Liver (tissue), 9 donors: ENCODE measurements around the gene SEC31B. TPM values are rescaled to one million over a fixed set of nuclear protein-coding genes. Genes with fewer than 3 reads are reported as not detected.

Experiments
- DNase-seq: peaks from one replicate; pipeline ENCODE4 v3.0.0-alpha.2; 2017; ENCODE audit warnings: low spot score
- H3K27ac ChIP-seq, 2 donors: one replicate each; pipeline ENCODE4 v1.7.0; 2013; ENCODE audit warnings: inconsistent platforms in 2 of 2, low read length in 2 of 2, control low read depth in 1 of 2, low read depth in 1 of 2, mild to moderate bottlenecking in 1 of 2
- H3K27me3 ChIP-seq, 4 donors: one replicate each; pipeline versions ENCODE4 v1.6.1 to v1.7.0; 2013; ENCODE audit warnings: low read length in 3 of 4, inconsistent platforms in 1 of 4, mild to moderate bottlenecking in 1 of 4, moderate library complexity in 1 of 4; ENCODE audit not compliant: control insufficient read depth in 4 of 4, insufficient read depth in 4 of 4
- H3K36me3 ChIP-seq, 4 donors: one replicate each; pipeline versions ENCODE4 v1.6.1 to v1.7.0; 2013; ENCODE audit warnings: low read length in 3 of 4, mild to moderate bottlenecking in 3 of 4, low read depth in 1 of 4, moderate library complexity in 1 of 4; ENCODE audit not compliant: control insufficient read depth in 4 of 4, insufficient read depth in 3 of 4
- H3K4me1 ChIP-seq, 4 donors: one replicate each; pipeline versions ENCODE4 v1.6.1 to v1.7.0; 2013; ENCODE audit warnings: low read length in 3 of 4, mild to moderate bottlenecking in 3 of 4, moderate library complexity in 1 of 4; ENCODE audit not compliant: control insufficient read depth in 4 of 4, insufficient read depth in 4 of 4
- H3K4me3 ChIP-seq, 3 donors: one replicate each; pipeline versions ENCODE4 v1.6.1 to v1.7.0; 2013; ENCODE audit warnings: low read length in 3 of 3, control low read depth in 1 of 3, low read depth in 1 of 3, mild to moderate bottlenecking in 1 of 3
- H3K9ac ChIP-seq, 2 donors: one replicate each; pipeline ENCODE4 v1.7.0; 2013; ENCODE audit warnings: low read length in 2 of 2, mild to moderate bottlenecking in 2 of 2, moderate library complexity in 2 of 2, control low read depth in 1 of 2, low read depth in 1 of 2
- H3K9me3 ChIP-seq, 4 donors: one replicate each; pipeline versions ENCODE4 v1.6.1 to v1.7.0; 2013; ENCODE audit warnings: low read length in 3 of 4; ENCODE audit not compliant: control insufficient read depth in 4 of 4
- CTCF ChIP-seq: fragments of 150-350 bp; IDR thresholded peaks from 2 replicates; pipeline ENCODE4 v1.5.1; 2017; ENCODE audit warnings: improper control_type of control experiment, low read depth, low read length; ENCODE audit not compliant: missing input control
- EGR1 ChIP-seq, 2 donors: IDR thresholded peaks; 2 replicates each; pipeline ENCODE4 v1.6.1; 2016 to 2018; ENCODE audit warnings: antibody characterized with exemption in 2 of 2, low read depth in 2 of 2
- FOXA1 ChIP-seq: IDR thresholded peaks from 2 replicates; pipeline ENCODE4 v1.6.1; 2016; ENCODE audit warnings: antibody characterized with exemption
- FOXA2 ChIP-seq: IDR thresholded peaks from 2 replicates; pipeline ENCODE4 v1.6.1; 2016; ENCODE audit warnings: antibody characterized with exemption
- GABPA ChIP-seq, 2 donors: IDR thresholded peaks in 1 of 2; conservative IDR thresholded peaks in 1 of 2; 2 replicates each; pipeline ENCODE4 v1.6.1; 2016; ENCODE audit warnings: antibody characterized with exemption in 2 of 2, mild to moderate bottlenecking in 1 of 2, moderate library complexity in 1 of 2
- HNF4A ChIP-seq, 2 donors: conservative IDR thresholded peaks; 2 replicates each; pipeline ENCODE4 v1.6.1; 2016; ENCODE audit warnings: antibody characterized with exemption in 2 of 2, mild to moderate bottlenecking in 2 of 2
- HNF4G ChIP-seq: IDR thresholded peaks from 2 replicates; pipeline ENCODE4 v1.6.1; 2016; ENCODE audit warnings: antibody characterized with exemption
- JUND ChIP-seq, 2 donors: IDR thresholded peaks; 2 replicates each; pipeline ENCODE4 v1.6.1; 2016; ENCODE audit warnings: antibody characterized with exemption in 2 of 2
- NR2F2 ChIP-seq: IDR thresholded peaks from 2 replicates; pipeline ENCODE4 v1.6.1; 2016; ENCODE audit warnings: antibody characterized with exemption
- RAD21 ChIP-seq, 2 donors: IDR thresholded peaks; 2 replicates each; pipeline ENCODE4 v1.6.1; 2016; ENCODE audit warnings: antibody characterized with exemption in 2 of 2, mild to moderate bottlenecking in 2 of 2
- REST ChIP-seq: IDR thresholded peaks from 2 replicates; pipeline ENCODE4 v1.6.1; 2016; ENCODE audit warnings: antibody characterized with exemption, mild to moderate bottlenecking
- RXRA ChIP-seq, 2 donors: IDR thresholded peaks; 2 replicates each; pipeline ENCODE4 v1.6.1; 2017 to 2018; ENCODE audit warnings: antibody characterized with exemption in 2 of 2, mild to moderate bottlenecking in 1 of 2
- SP1 ChIP-seq: IDR thresholded peaks from 2 replicates; pipeline ENCODE4 v1.6.1; 2018; ENCODE audit warnings: antibody characterized with exemption, mild to moderate bottlenecking
- TAF1 ChIP-seq: conservative IDR thresholded peaks from 2 replicates; pipeline ENCODE4 v1.6.1; 2016; ENCODE audit warnings: antibody characterized with exemption, mild to moderate bottlenecking
- YY1 ChIP-seq: IDR thresholded peaks from 2 replicates; pipeline ENCODE4 v1.6.1; 2016; ENCODE audit warnings: antibody characterized with exemption, mild to moderate bottlenecking
- WGBS: extraction: QIAGEN DNeasy Blood & Tissue Kit; methylation state at CpG from one replicate; pipeline ENCODE4 v1.1.7; 2013; 5-methylcytosine and 5-hydroxymethylcytosine counted together
- polyA plus RNA-seq, 2 donors: library from polyadenylated mRNA; stranded (reverse) in 1 of 2; unstranded in 1 of 2; fragments of 200-250 nt in 1 of 2; fragments of >200 nt in 1 of 2; fragmentation: Nextera tagmentation in 1 of 2; extraction: Ambion mirVana in 1 of 2; gene quantifications; one replicate each; pipeline versions ENCODE4 v1.2.1 to v1.2.3, GENCODE V29; 2013 to 2015
- total RNA-seq, 2 donors: library from RNA; depleted of rRNA; stranded (reverse); fragments of >200 nt; gene quantifications; one replicate each; pipeline ENCODE4 v1.2.3, GENCODE V29; 2014
- TF ChIP-seq, protein P1 (sequence below): IDR thresholded peaks from 2 replicates; pipeline ENCODE4 v1.6.1; 2016; ENCODE audit warnings: antibody characterized with exemption
- TF ChIP-seq, protein P2 (sequence below): IDR thresholded peaks from 2 replicates; pipeline ENCODE4 v1.6.1; 2016; ENCODE audit warnings: antibody characterized with exemption
- TF ChIP-seq, protein P3 (sequence below): IDR thresholded peaks from 2 replicates; pipeline ENCODE4 v1.6.1; 2016; ENCODE audit warnings: antibody characterized with exemption
- donor health status: healthy.
- donor health status: healthy.
- donor health status: healthy.
- donor health status: healthy.
- donor health status: healthy.

The SEC31B gene
- total and polyA plus RNA-seq, 4 donors: 1.3 to 6.6 (median 3.8) TPM

GRCh38 chr10:100507357-100507732, 12.3 kb downstream of the SEC31B start (continued):
- no peak for TF ChIP-seq RAD21 (IDR thresholded peaks at IDR 0.05)
- no peak for TF ChIP-seq JUND (IDR thresholded peaks at IDR 0.05)
- TF ChIP-seq FOXA1: no peak
- TF ChIP-seq RXRA (IDR thresholded peaks at IDR 0.05): no peak
- no peak for TF ChIP-seq NR2F2

- Histone ChIP-seq H3K4me3 (no peak overlapping the region), H3K36me3 (peaks cover 3 to 25% (median 7%) of the 10 kb centered on the region in 4 donors), H3K9me3 (no peaks in the 10 kb centered on the region), H3K9ac (no peak overlapping the region), H3K27ac (no peak overlapping the region), H3K4me1 (no peaks in the 10 kb centered on the region), H3K27me3 (no peaks in the 10 kb centered on the region)
- no peak for DNase-seq
- TF ChIP-seq, protein P1, sequence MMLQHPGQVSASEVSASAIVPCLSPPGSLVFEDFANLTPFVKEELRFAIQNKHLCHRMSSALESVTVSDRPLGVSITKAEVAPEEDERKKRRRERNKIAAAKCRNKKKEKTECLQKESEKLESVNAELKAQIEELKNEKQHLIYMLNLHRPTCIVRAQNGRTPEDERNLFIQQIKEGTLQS: no peak
- WGBS: 98% methylated on average over 5 of the region's 5 CpGs
Measured at GRCh38 chr10:100506596-100507356, 12.9 kb downstream of the SEC31B start.

- Histone ChIP-seq H3K4me1 (no peaks in the 10 kb centered on the region), H3K27me3 (no peaks in the 10 kb centered on the region), H3K27ac (no peak overlapping the region), H3K9ac (no peak overlapping the region), H3K36me3 (peaks cover 3 to 29% (median 13%) of the 10 kb centered on the region in 4 donors), H3K4me3 (no peak overlapping the region), H3K9me3 (no peaks in the 10 kb centered on the region)
- DNase-seq: no peak
- no peak for TF ChIP-seq REST
- no peak for TF ChIP-seq HNF4G
- TF ChIP-seq EGR1 (IDR thresholded peaks at IDR 0.05; ENCODE audit: low read depth in 2 of 2): no peak
- TF ChIP-seq RXRA (IDR thresholded peaks at IDR 0.05): no peak
- TF ChIP-seq JUND (IDR thresholded peaks at IDR 0.05): no peak
- TF ChIP-seq TAF1: no peak
- no peak for TF ChIP-seq GABPA (IDR thresholded peaks at IDR 0.05 in 1 of 2, conservative IDR thresholded peaks at IDR 0.05 in 1 of 2)
- no peak for TF ChIP-seq CTCF
- TF ChIP-seq, protein P2, sequence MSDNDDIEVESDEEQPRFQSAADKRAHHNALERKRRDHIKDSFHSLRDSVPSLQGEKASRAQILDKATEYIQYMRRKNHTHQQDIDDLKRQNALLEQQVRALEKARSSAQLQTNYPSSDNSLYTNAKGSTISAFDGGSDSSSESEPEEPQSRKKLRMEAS: no peak
- no peak for TF ChIP-seq YY1
- no peak for TF ChIP-seq FOXA2
- TF ChIP-seq, protein P1: no peak
- TF ChIP-seq FOXA1: no peak
- TF ChIP-seq HNF4A (conservative IDR thresholded peaks at IDR 0.05): no peak
- TF ChIP-seq, protein P3, sequence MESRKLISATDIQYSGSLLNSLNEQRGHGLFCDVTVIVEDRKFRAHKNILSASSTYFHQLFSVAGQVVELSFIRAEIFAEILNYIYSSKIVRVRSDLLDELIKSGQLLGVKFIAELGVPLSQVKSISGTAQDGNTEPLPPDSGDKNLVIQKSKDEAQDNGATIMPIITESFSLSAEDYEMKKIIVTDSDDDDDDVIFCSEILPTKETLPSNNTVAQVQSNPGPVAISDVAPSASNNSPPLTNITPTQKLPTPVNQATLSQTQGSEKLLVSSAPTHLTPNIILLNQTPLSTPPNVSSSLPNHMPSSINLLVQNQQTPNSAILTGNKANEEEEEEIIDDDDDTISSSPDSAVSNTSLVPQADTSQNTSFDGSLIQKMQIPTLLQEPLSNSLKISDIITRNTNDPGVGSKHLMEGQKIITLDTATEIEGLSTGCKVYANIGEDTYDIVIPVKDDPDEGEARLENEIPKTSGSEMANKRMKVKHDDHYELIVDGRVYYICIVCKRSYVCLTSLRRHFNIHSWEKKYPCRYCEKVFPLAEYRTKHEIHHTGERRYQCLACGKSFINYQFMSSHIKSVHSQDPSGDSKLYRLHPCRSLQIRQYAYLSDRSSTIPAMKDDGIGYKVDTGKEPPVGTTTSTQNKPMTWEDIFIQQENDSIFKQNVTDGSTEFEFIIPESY: no peak
- no peak for TF ChIP-seq SP1
- no peak for TF ChIP-seq NR2F2
- TF ChIP-seq RAD21 (IDR thresholded peaks at IDR 0.05): no peak
- 97% methylated on average over 2 of the region's 2 CpGs for WGBS
Measured at GRCh38 chr10:100505164-100505563, 14.5 kb downstream of the SEC31B start.
